ENCODE data around the gene IDUA. TPM values are rescaled to one million over a fixed set of nuclear protein-coding genes. Genes with fewer than 3 reads are reported as not detected.

Gene IDUA
- total RNA-seq, 1 experiment from 2014 or later, result 10.1 TPM

DNA sequence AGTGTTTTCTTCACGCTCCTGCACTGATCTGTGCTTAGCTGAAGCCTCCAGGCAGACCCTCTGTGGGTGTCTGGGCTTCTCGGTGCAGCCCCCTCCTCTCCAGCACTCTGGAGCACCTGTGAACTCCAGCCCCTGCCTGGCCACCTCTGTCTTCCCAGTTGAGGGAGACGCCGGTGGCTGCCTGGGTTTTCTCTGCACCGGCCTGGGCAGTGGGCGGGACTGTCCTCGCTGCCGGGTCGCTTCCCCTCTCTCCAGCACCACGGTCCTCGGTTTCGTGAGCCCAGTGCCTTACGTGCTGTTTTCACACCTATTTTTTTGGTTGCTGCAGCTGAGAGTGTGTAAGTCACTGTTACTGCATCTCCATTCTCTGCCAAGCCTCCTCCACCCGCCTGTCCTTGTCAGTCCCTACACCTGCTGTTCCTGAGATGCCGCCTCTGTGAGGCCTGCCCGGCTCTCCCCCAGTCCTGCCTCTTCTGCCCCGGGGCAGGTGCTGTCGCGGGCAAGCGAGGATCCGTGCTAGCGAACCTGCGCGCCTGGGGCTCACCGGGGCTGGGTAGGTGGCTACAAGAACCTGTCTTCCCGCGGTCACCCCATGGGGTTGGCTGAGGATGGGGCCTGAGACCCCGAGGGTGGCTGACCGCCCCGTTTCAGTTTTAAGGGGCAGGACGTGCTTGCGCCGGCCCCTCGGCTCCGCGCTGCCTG is 22.1 kb downstream of the IDUA start:
- TF ChIP-seq, protein P1, sequence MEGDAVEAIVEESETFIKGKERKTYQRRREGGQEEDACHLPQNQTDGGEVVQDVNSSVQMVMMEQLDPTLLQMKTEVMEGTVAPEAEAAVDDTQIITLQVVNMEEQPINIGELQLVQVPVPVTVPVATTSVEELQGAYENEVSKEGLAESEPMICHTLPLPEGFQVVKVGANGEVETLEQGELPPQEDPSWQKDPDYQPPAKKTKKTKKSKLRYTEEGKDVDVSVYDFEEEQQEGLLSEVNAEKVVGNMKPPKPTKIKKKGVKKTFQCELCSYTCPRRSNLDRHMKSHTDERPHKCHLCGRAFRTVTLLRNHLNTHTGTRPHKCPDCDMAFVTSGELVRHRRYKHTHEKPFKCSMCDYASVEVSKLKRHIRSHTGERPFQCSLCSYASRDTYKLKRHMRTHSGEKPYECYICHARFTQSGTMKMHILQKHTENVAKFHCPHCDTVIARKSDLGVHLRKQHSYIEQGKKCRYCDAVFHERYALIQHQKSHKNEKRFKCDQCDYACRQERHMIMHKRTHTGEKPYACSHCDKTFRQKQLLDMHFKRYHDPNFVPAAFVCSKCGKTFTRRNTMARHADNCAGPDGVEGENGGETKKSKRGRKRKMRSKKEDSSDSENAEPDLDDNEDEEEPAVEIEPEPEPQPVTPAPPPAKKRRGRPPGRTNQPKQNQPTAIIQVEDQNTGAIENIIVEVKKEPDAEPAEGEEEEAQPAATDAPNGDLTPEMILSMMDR (conservative IDR thresholded peaks at IDR 0.05; ENCODE audit: low read depth, low read length), result no peak
- TF ChIP-seq EZH2 (IDR thresholded peaks at IDR 0.05; ENCODE audit: low read length, unreplicated experiment), result no peak
- no TSS peak for BruUV-seq (replicated peaks)
- DNase-seq (no peak), ATAC-seq (0 out of 2 replicates have a peak, but pooled peaks have one; percentile 4)
- no peaks in the 10 kb centered on the region; the same call in 1 of the 2 replicates for H4K20me1 ChIP-seq (ENCODE audit: low read length)
- H3K9me3 ChIP-seq (ENCODE audit: low read length), result no peaks in the 10 kb centered on the region
- ChIA-PET CTCF (no interaction called here), POLR2A (ENCODE audit: unreplicated experiment) (interaction anchor here (0.6 kb wide), 1 partner anchor 34 kb away, joined by 3 read pairs; no protein-coding TSS in a partner anchor)
- no peaks in the 10 kb centered on the region for H3K79me2 ChIP-seq (ENCODE audit: low read length)
- intact Hi-C loops (cut with micrococcal nuclease), result no loop called here
- H3K9ac ChIP-seq (ENCODE audit: low read length), result no peak overlapping the region
- peak overlapping the region; percentile 96 for H3K4me2 ChIP-seq (ENCODE audit: low read length)
- 0 out of 2 replicates have a peak, but pooled peaks cover 5% of the 10 kb centered on the region for H3K27me3 ChIP-seq (ENCODE audit: low read length)
- H3K4me1 ChIP-seq (ENCODE audit: insufficient read depth, low read length), result peaks cover 12% of the 10 kb centered on the region
- H3K36me3 ChIP-seq (ENCODE audit: low read depth, low read length), result no peaks in the 10 kb centered on the region
- H3K27ac ChIP-seq (ENCODE audit: low read length), result no peak overlapping the region
- H3F3A ChIP-seq (ENCODE audit: low read length, unreplicated experiment), result no peaks in the 10 kb centered on the region
- H3K4me3 ChIP-seq (ENCODE audit: low read length), result peak overlapping the region; percentile 71
- H2AFZ ChIP-seq (ENCODE audit: low read length), result peak overlapping the region; percentile 57; the same call in 1 of the 2 replicates
- H3K9me2 ChIP-seq (replicated peaks; ENCODE audit: low read length), result no peaks in the 10 kb centered on the region

DNA sequence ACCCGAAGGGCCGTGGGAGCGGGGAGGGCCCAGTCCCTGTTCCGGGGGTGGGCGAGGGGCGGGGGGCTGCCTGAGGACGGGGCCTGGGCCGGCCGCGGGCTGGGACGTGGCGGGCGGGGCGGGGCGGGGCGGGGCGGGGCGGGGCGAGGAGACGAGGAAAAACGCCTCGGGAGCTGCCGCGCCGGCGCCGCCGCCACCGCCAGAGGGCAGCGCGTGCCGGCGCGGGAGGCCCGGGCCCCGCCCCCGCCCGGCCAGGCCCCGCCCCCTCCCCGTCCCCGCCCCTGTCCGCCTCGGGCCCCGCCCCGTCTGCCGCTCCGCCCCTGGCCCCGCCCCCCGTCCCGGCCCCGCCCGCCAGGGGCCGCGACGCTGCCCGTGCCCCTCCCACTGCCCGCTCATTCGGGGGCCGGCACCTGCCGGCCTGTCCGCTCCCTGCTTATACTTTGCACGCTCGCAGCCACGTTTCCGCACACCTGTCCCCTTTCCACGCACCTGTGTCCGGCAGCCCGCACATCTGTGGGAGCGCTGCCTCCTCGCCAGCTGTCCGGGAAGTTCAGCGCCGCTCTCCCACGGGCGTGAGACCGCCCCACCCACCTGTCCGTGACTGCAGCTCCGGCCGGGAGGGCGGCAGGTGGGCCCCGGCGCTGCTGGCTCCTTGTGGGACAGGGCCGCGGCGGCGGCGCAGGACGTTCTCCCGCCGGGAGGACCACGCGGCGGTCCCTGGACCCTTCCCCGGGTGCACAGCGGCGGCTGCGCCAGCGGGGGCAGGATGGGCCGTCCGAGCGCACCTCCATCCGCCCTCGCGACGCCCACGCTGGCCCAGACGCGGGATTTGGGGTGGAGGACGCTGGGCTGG is 22.9 kb downstream of the IDUA start:
- H3K4me2 ChIP-seq (ENCODE audit: low read length), result peak overlapping the region; percentile 97
- TF ChIP-seq, protein P1 (conservative IDR thresholded peaks at IDR 0.05; ENCODE audit: low read depth, low read length), result no peak
- no peak for TF ChIP-seq EZH2phosphoT487 (IDR thresholded peaks at IDR 0.05; ENCODE audit: borderline replicate concordance, low read length)
- TF ChIP-seq EZH2 (IDR thresholded peaks at IDR 0.05; ENCODE audit: low read length, unreplicated experiment), result no peak
- H3K27ac ChIP-seq (ENCODE audit: low read length), result peak overlapping the region; percentile 72
- ATAC-seq, result peak; percentile 15
- intact Hi-C loops (cut with micrococcal nuclease), result no loop called here
- POLR2A ChIA-PET (ENCODE audit: unreplicated experiment), result interaction anchor here (0.6 kb wide), 1 partner anchor 35 kb away, joined by 3 read pairs; no protein-coding TSS in a partner anchor
- peaks cover 12% of the 10 kb centered on the region for H3K4me1 ChIP-seq (ENCODE audit: insufficient read depth, low read length)
- H2AFZ ChIP-seq (ENCODE audit: low read length), result peak overlapping the region; percentile 73
- no peaks in the 10 kb centered on the region for H3K36me3 ChIP-seq (ENCODE audit: low read depth, low read length)
- H3K9me2 ChIP-seq (replicated peaks; ENCODE audit: low read length), result no peaks in the 10 kb centered on the region
- CTCF ChIA-PET, result interaction anchor here (0.6 kb wide), 1 partner anchor 11 kb away, joined by 4 read pairs; no protein-coding TSS in a partner anchor
- peak; percentile 44 for DNase-seq
- H4K20me1 ChIP-seq (ENCODE audit: low read length), result no peaks in the 10 kb centered on the region; the same call in 1 of the 2 replicates
- H3K79me2 ChIP-seq (ENCODE audit: low read length), result no peaks in the 10 kb centered on the region
- no TSS peak for BruUV-seq (replicated peaks)
- H3K9ac ChIP-seq (ENCODE audit: low read length), result peak overlapping the region; percentile 43
- H3K9me3 ChIP-seq (ENCODE audit: low read length), result no peaks in the 10 kb centered on the region
- 0 out of 2 replicates have a peak, but pooled peaks cover 5% of the 10 kb centered on the region for H3K27me3 ChIP-seq (ENCODE audit: low read length)
- no peaks in the 10 kb centered on the region for H3F3A ChIP-seq (ENCODE audit: low read length, unreplicated experiment)
- peak overlapping the region; percentile 71 for H3K4me3 ChIP-seq (ENCODE audit: low read length)
